ENCODE measurements around the gene SCARB1.
A peak's percentile ranks its signal among the peaks of the same experiment; 100 is the strongest.

SCARB1 gene

DNA sequence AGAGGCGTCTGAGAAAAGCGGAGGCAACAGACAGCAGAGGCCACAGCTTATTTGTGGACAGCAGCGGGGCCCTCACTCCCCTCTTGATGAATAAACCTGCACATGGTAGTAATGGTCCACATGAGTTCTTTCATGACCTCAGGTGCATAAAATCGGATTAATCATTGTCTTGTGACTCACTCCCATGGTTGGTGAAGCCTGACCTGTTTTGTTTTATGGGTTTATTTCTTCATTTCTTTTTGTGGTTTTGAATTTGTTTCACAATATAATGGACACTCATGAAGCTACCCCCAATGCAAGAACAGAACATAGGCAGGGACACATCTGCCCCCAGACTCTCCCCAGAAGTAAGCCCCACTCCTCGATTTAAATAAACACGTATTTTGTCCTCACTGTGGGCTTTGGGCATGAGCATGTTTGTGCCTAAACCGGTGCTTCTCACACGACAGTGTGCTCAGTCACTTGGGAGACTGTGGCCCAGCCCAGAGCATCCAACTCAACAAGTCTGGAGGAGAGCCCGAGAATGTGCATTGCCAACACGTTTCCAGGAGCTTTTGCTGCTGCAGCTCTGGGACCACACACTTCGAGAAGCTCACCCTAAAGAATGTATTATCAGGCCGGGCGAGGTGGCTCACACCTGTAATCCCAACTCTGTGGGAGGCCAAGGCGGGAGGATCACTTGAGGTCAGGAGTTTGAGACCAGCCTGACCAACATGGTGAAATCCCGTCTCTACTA is 116.1 kb downstream of the SCARB1 start:
- TF ChIP-seq, protein P1, sequence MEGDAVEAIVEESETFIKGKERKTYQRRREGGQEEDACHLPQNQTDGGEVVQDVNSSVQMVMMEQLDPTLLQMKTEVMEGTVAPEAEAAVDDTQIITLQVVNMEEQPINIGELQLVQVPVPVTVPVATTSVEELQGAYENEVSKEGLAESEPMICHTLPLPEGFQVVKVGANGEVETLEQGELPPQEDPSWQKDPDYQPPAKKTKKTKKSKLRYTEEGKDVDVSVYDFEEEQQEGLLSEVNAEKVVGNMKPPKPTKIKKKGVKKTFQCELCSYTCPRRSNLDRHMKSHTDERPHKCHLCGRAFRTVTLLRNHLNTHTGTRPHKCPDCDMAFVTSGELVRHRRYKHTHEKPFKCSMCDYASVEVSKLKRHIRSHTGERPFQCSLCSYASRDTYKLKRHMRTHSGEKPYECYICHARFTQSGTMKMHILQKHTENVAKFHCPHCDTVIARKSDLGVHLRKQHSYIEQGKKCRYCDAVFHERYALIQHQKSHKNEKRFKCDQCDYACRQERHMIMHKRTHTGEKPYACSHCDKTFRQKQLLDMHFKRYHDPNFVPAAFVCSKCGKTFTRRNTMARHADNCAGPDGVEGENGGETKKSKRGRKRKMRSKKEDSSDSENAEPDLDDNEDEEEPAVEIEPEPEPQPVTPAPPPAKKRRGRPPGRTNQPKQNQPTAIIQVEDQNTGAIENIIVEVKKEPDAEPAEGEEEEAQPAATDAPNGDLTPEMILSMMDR (IDR thresholded peaks at IDR 0.05; ENCODE audit: insufficient read depth, low read length, poor library complexity, severe bottlenecking) = no peak
- no peak for DNase-seq (ENCODE audit: extremely low read depth, insufficient read length)
- Histone ChIP-seq H3K4me3 (replicated peaks; ENCODE audit: low read depth, low read length) (no peak overlapping the region), H3K36me3 (ENCODE audit: control insufficient read depth, insufficient read depth, low read length) (no peaks in the 10 kb centered on the region), H3K27me3 (replicated peaks; ENCODE audit: control insufficient read depth, insufficient read depth, low read length) (no peaks in the 10 kb centered on the region)

- H3K27me3 ChIP-seq (replicated peaks; ENCODE audit: control insufficient read depth, insufficient read depth, low read length) = no peaks in the 10 kb centered on the region
- DNase-seq (ENCODE audit: extremely low read depth, insufficient read length) = no peak
- no peak overlapping the region for H3K4me3 ChIP-seq (replicated peaks; ENCODE audit: low read depth, low read length)
- TF ChIP-seq, protein P1 (IDR thresholded peaks at IDR 0.05; ENCODE audit: insufficient read depth, low read length, poor library complexity, severe bottlenecking) = no peak
- no peaks in the 10 kb centered on the region for H3K36me3 ChIP-seq (ENCODE audit: control insufficient read depth, insufficient read depth, low read length)
Observed at GRCh38 chr12:124746649-124747425, 116.8 kb downstream of the SCARB1 start.

DNA sequence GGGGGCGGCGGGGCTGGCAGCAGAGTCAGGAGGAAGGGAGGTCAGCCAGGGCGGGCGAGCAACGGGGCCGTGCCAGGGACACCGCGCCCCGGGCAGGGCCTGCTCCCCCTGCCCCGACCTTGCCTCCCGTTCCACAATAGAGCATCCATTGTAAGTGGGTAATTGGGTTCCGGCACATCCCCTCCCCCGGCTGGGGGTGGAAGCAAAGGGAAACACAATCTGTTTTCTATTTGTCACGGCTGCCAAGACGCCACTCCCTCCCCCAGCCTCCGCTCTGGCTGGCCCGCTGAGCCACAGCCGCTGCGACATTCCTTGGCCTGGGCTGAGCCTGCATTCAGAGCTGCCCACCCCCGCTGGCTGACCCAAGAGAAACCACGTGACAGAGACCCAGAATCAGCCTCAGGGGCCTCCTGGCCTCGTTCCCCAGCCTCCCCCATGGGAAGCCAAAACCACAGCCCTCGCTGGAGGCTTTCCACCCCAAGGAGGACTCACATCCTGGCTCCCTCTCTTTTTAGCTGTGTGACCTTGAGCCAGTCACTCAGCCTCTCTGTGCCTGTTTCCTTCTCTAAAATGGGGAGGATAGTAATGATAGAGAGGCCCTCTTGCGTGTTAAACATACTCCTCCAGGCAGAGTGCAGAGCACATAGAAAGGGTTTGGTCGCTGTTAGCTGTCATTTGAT is 117.6 kb downstream of the SCARB1 start:
- TF ChIP-seq, protein P1 (IDR thresholded peaks at IDR 0.05; ENCODE audit: insufficient read depth, low read length, poor library complexity, severe bottlenecking) = no peak
- H3K27me3 ChIP-seq (replicated peaks; ENCODE audit: control insufficient read depth, insufficient read depth, low read length) = no peaks in the 10 kb centered on the region; the same call in 1 of the 2 replicates
- H3K36me3 ChIP-seq (ENCODE audit: control insufficient read depth, insufficient read depth, low read length) = no peaks in the 10 kb centered on the region
- DNase-seq (ENCODE audit: extremely low read depth, insufficient read length) = no peak
- no peak overlapping the region for H3K4me3 ChIP-seq (replicated peaks; ENCODE audit: low read depth, low read length)

DNA sequence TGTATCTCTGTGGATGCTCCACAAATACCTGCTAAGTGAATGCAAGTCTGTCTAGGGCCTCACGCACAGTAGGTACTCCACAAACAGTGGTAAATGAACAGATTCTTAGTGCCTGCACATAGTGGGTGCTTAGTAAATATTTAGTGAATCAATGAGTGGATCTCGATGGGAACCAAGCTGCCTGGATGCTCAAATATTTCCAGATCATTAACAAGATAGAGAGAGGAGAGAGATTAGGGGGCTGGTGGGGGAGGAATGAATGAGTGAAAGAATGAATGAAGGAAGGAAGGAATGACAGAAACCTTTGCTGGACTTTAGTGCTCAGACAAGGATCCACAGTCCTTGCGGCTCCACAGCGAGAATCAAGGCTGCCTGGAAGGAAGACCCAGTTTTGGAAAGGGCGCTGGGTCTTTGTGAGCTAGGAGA is 118.2 kb downstream of the SCARB1 start:
- Histone ChIP-seq H3K4me3 (replicated peaks; ENCODE audit: low read depth, low read length) (no peak overlapping the region), H3K27me3 (replicated peaks; ENCODE audit: control insufficient read depth, insufficient read depth, low read length) (no peaks in the 10 kb centered on the region; the same call in 1 of the 2 replicates), H3K36me3 (ENCODE audit: control insufficient read depth, insufficient read depth, low read length) (no peaks in the 10 kb centered on the region)
- DNase-seq (ENCODE audit: extremely low read depth, insufficient read length) = no peak
- TF ChIP-seq, protein P1 (IDR thresholded peaks at IDR 0.05; ENCODE audit: insufficient read depth, low read length, poor library complexity, severe bottlenecking) = no peak

- no peaks in the 10 kb centered on the region for H3K36me3 ChIP-seq (ENCODE audit: control insufficient read depth, insufficient read depth, low read length)
- peak; percentile 34 for DNase-seq (ENCODE audit: extremely low read depth, insufficient read length)
- H3K4me3 ChIP-seq (replicated peaks; ENCODE audit: low read depth, low read length) = no peak overlapping the region
- no peaks in the 10 kb centered on the region; the same call in 1 of the 2 replicates for H3K27me3 ChIP-seq (replicated peaks; ENCODE audit: control insufficient read depth, insufficient read depth, low read length)
- TF ChIP-seq, protein P1 (IDR thresholded peaks at IDR 0.05; ENCODE audit: insufficient read depth, low read length, poor library complexity, severe bottlenecking) = no peak
Observed at GRCh38 chr12:124744659-124745464, 118.8 kb downstream of the SCARB1 start.

Measured in GM06990 (cell line).